Measurements from ENCODE around the gene RNF123. TPM values are rescaled to one million over a fixed set of nuclear protein-coding genes. Genes with fewer than 3 reads are reported as not detected.

The RNF123 gene
- polyA plus RNA-seq, 3 donors: 12.3 to 20.9 (median 13.6) TPM

GRCh38 chr3:49713336-49714105, 24.2 kb downstream of the RNF123 start:
- no peak overlapping the region for H3K27ac ChIP-seq (ENCODE audit: low read depth, low read length)
- 90 to 94% (median 92%) methylated on average over 25 of the region's 25 CpGs for WGBS, 3 donors

DNA sequence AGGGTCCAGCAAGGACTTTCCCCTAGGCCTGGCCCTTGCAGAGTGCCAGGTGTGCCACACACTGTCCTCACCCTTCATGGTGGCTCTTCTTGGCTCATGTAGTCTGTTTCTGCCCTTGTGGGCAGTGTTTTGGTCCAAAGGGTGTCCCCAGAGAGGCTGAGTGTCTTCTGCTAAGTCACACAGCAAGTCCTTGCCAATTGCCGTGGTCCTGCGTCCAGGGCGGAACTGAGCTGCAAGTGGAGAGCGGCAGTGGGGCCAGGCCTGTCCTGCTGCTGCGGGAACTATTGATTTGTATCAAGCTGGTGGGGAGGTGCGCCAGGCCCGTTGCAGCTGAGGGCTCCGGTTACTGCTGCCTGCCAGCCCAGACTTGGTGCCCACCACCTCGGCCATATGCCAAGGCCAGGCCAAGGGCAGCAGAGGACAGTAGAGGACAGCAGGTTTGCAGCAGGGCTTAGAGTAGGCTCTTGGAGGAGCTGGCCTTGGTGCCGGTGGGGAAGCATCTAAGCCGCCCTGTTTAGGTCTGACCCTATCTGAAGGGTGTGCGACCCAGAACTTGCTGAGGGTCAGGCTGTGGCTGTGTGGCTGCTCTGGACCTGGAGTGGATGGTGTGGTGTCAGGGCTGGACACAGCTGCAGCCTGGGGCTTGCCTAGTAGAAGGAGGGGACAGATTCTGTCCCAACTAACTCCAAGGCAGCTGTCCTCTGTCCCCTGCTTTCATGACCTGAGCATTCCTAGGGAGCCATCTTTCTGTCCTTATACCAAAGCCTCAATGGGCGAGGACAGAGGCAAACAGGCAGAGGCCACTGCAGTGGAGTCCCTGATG, 25.6 kb downstream of the RNF123 start:
- no peak overlapping the region for H3K27ac ChIP-seq (ENCODE audit: low read depth, low read length)
- 78 to 92% (median 89%) methylated on average over 13 of the region's 13 CpGs for WGBS, 3 donors

- H3K27ac ChIP-seq (ENCODE audit: low read depth, low read length): no peak overlapping the region
- WGBS, 3 donors: 90 to 91% (median 91%) methylated on average over 13 of the region's 13 CpGs
Observed at GRCh38 chr3:49715611-49716121, 26.3 kb downstream of the RNF123 start.

DNA sequence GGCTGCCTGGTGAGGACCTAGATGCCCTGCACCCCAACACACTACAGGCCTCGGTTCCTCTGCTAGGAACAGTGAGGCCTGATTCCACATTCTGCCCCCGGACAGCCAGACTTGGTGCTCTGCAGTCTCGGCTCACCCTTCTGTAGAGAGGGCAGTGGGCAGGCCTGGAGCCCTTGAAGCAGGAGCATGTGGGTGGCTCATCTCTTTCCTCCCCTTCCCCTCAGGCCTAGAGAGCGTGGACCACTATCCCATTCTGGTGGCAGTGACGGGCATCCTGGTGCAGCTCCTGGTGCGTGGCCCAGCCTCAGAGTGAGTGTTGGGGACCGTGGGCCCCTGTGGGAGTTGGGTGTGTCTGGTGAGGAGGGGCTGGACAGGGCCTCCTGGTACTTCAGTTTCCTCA, 26.8 kb downstream of the RNF123 start:
- 90 to 94% (median 93%) methylated on average over 7 of the region's 7 CpGs for WGBS, 3 donors
- no peak overlapping the region for H3K27ac ChIP-seq (ENCODE audit: low read depth, low read length)

DNA sequence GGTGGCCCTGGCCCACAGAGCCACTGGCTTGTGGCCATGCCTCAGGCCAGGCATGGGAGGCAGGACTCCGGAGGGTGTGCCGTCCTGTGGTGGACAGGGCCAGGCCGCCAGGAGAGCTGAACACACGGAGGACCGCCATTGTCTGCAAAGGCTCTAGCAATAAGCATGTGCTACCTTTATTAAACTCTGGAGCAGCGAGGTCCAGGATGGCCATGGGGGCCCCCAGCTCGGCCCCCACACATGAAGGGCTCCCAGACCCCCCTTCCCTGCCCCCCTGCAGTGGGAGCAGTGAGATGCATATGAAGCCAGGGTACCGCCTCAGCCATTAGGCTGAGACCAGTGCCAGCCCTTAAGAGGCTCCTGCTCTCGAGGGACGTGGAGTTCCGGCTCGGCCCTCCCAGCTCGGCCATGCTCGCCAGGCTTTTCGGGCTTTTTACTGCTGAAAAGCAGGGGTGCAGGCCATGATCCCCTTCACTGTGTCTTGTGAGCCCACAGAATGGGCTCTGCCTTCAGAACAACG, 27.4 kb downstream of the RNF123 start:
- WGBS, 3 donors: 85 to 92% (median 90%) methylated on average over 16 of the region's 16 CpGs
- H3K27ac ChIP-seq (ENCODE audit: low read depth, low read length): no peak overlapping the region

DNA sequence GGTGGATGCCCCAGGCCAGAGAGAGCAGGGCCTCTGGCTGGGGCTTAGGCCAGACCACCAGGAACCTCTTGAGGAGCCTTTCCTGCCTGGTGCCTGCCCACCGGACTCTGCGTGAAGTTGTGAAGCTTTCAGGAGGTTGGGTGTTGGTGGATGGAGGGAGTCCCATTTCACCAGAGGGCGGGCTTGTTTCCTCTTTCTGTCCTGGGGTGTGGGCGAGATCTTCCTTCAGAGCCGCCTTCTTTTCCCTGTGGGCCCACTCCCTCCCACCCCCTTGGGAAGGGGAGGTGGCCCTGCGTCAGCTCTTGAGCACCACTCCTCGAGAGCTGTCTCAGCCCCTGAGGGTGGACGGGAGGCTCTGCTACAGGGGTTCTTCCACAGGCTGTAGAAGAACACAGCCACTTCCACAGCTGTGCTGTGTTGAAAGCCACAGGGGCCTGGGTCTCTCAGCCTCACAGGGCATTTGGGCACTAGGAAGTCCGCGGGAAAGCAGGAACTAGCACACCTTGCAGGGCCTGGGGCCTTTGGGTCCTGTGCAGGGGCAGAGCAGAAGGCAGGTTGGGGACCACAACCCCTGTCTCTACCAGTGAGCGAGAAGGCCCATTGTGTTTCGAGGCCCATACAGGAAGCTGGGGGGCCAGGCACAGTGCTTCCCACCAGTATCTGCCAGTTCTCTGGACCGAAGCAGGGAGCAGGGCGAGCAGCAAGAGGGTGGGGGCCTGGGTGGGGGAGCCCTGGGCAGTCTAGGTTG, 28.0 kb downstream of the RNF123 start:
- H3K27ac ChIP-seq (ENCODE audit: low read depth, low read length): no peak overlapping the region
- 83 to 96% (median 86%) methylated on average over 13 to 14 of the region's 14 CpGs for WGBS, 3 donors

- H3K27ac ChIP-seq (ENCODE audit: low read depth, low read length): no peak overlapping the region
- 55 to 67% (median 61%) methylated on average over 72 to 75 of the region's 75 CpGs for WGBS, 3 donors
Observed at GRCh38 chr3:49717959-49718857, 28.9 kb downstream of the RNF123 start.

DNA sequence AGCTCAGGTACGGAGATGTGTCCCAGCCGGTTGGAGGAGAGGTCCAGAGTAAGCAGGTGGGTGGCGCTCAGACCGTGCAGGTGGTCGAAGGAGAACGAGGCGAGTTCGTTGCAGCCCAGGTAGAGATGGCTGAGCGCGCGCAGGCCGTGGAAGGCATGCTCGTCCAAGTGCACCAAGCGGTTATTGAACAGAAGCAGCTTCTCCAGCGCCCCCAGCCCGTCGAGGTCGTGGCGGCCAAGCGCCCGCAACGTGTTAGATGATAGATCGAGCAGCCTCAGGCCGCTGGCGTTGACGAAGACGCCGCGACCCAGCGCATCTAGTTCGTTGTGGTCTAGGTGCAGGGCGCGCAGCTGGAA, 29.5 kb downstream of the RNF123 start:
- WGBS, 3 donors: 5 to 8% (median 8%) methylated on average over 33 of the region's 33 CpGs

GRCh38 chr3:49719214-49719884, 30.0 kb downstream of the RNF123 start, which contains the start of gene AMIGO3:
TSS of gene AMIGO3 (minus strand) at chr3:49719684. CDS start at chr3:49719465, 219 bp downstream.
- H3K27ac ChIP-seq (ENCODE audit: low read depth, low read length): no peak within 1 kb of the TSS
- WGBS, 3 donors: 0 to 1% (median 1%) methylated on average over 46 to 50 of the region's 50 CpGs

More for the DNA sequence above, 29.5 kb downstream of the RNF123 start:
- no peak overlapping the region for H3K27ac ChIP-seq (ENCODE audit: low read depth, low read length)

DNA sequence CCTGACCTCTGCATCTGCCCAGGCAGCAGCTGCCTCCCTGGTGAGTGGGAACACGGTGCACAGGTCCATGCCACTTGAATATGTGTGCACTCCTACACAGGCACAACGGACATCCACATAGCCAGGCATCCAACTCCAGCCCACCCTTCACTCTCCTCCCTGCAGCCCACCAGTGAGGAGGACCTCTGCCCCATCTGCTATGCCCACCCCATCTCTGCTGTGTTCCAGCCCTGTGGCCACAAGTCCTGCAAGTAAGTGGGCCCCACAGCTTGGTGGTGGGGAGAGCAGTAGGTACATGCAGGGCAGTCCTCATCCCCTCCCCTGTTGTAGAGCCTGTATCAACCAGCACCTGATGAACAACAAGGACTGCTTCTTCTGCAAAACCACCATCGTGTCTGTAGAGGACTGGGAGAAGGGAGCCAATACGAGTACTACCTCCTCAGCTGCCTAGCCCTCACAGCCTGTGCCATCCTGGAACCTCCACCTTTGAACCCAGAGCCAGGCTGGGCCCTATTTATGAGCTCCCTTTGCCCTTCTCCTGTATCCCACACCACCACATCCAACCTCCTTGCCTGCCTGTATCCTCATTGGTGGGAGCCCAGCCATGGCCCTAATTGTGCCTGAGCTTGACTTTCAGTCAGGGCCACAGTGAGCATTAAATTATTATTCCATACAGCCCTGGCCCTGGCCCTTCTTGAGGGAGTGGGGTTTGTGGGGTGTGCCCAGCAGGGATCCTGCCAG, 31.7 kb downstream of the RNF123 start:
- WGBS, 3 donors: 55 to 86% (median 76%) methylated on average over 4 of the region's 4 CpGs
- H3K27ac ChIP-seq (ENCODE audit: low read depth, low read length): no peak overlapping the region

GRCh38 chr3:49721596-49721895, 32.2 kb downstream of the RNF123 start:
- whole genome bisulfite sequencing, 3 donors: 72 to 80% (median 79%) methylated on average over 9 of the region's 9 CpGs

DNA sequence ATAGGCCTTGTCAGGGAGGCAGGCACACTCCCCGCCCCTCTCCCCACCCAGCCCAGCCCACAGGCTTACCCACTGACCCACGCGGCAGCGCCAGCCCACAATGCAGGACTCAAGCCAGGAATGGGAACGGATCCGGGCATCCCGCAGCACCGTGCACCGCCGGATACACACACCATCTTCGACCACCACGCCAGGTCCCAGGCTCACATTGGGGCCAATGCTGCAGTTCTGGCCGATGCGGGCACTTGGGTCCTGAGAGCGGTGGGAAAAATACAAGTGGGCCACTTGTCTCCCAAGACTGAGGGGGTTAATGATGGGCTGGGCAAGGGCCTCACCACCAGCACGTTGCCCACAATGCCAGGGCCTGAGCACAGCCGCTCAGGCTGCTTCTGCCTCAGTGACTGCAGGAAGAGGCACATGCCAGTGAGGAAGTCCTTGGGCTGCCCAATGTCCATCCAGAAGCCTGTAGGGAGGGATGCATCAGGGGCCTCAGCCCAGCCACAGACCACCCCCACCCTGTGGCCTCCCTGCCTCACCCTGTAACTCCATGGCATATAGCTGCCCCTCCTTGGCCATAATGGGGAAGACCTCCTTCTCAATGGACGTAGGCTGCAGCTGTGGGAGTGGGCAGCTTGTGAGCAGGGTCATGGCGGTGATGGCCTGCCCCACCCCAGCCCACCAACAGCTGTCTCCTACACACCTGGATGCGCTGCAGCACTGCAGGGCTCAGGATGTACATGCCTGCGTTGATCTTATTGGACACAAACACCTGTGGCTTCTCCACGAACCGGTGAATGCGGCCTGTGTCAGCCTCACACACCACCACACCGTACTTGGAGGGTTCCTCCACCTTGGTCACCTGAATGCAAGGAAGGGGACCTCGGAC, 32.8 kb downstream of the RNF123 start:
- WGBS, 3 donors: 71 to 88% (median 85%) methylated on average over 26 of the region's 26 CpGs

More at GRCh38 chr3:49721596-49721895, 32.2 kb downstream of the RNF123 start:
- H3K27ac ChIP-seq (ENCODE audit: low read depth, low read length): no peak overlapping the region

DNA sequence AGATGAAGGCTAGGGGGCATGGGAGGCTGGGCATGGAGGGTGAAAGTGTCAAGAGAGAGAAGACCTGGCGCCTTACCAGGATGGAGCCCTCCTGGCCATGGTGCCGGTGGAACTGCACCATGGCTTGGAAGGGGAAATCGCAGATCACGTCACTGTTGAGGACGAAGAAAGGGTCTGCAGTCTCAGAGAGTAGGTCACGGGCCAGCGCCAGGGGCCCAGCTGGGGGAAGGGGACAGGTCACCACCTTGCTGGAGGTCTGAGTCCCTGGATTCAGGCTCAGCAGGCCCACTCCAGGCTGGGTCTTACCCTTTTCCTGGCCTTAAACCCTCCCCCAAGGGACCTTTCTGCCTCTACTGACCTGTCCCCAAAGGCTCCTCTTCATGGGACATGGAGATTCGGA, 33.5 kb downstream of the RNF123 start:
- no peak overlapping the region for H3K27ac ChIP-seq (ENCODE audit: low read depth, low read length)
- 41 to 59% (median 51%) methylated on average over 8 of the region's 8 CpGs for WGBS, 3 donors

More for the DNA sequence above, 32.8 kb downstream of the RNF123 start:
- H3K27ac ChIP-seq (ENCODE audit: low read depth, low read length): no peak overlapping the region

- peak overlapping the region; percentile 84 for H3K27ac ChIP-seq (ENCODE audit: low read depth, low read length)
- 0 to 1% (median 1%) methylated on average over 19 to 20 of the region's 20 CpGs for WGBS, 3 donors
Observed at GRCh38 chr3:49723296-49723627, 33.9 kb downstream of the RNF123 start.

DNA sequence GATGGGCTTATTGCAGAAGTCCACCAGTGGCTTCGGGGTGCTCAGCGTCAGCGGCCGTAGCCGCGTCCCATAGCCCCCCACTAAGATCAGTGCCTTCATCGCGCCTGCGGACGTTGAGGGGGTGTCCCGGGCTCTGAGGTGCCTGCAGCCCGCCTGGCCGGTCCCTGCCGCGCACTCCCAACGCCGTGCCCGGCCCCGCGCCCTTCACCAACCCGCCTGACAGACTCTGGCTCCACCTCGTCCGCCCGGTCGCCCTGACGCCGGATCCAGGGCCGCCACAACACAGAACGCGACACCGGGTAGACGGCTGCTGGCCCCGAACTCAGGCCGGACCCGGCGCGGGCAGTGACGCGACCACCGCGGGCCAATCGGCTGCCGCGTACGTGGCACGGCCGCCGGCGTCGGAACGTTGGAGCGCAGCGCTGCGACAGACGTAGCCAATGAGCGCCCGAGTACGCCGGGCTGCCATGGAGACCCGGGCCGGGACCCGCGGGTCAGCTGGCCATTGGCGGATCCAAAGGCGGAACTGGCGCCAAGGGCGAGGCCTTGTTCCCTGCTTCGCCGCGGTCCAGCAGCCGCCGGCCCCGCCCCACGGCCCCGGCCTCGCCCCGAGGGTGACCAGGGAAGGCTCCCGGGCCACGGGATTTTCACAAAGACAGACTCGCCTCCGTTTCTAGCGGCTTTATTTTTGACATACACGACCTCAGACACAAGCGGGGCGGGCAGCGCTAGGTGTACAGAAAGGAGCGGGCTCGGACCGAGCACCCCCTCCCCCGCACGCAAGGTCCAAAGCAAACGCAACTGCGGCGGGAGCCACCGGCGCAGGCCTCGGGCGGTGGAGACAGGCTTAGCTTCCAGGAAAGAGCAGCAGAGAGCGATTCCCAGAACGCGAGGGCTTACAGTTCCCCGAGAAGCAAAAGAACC, 34.5 kb downstream of the RNF123 start, which contains the start of gene GMPPB:
GMPPB (minus strand) TSS at position 324 of the 924 bp plus-strand sequence; CDS start at position 99, 225 bp downstream.
- WGBS, 3 donors: 0 to 1% (median 0%) methylated on average over 99 to 102 of the region's 102 CpGs
- peak within 1 kb of the TSS; percentile 84 for H3K27ac ChIP-seq (ENCODE audit: low read depth, low read length)

All from adipose tissue (tissue), 3 donors.